Upper lobe of right lung (tissue), 1 donor: ENCODE measurements around the gene PLXNA4. TPM values are rescaled to one million over a fixed set of nuclear protein-coding genes. Genes with fewer than 3 reads are reported as not detected.

Source experiments
- ATAC-seq: fragments of 200-7000 bp; cut with Tn5 transposase; one replicate; pipeline ENCODE4 v1.9.1; 2020; ENCODE audit warnings: mild to moderate bottlenecking, moderate library complexity
- DNase-seq: peaks from one replicate; pipeline ENCODE4 v3.0.0-alpha.2; 2020
- H3K27ac ChIP-seq: fragments of 200-600 bp; one replicate; pipeline ENCODE4 v1.8.0; 2022
- H3K27me3 ChIP-seq: fragments of 200-600 bp; one replicate; pipeline ENCODE4 v1.8.0; 2022; ENCODE audit warnings: mild to moderate bottlenecking
- H3K36me3 ChIP-seq: fragments of 200-600 bp; one replicate; pipeline ENCODE4 v1.8.0; 2022
- H3K4me1 ChIP-seq: fragments of 200-600 bp; one replicate; pipeline ENCODE4 v1.8.0; 2022
- H3K4me3 ChIP-seq: fragments of 200-600 bp; one replicate; pipeline ENCODE4 v1.8.0; 2022; ENCODE audit warnings: mild to moderate bottlenecking
- H3K9me3 ChIP-seq: fragments of 200-600 bp; one replicate; pipeline ENCODE4 v1.8.0; 2022
- CTCF ChIP-seq: fragments of 200-600 bp; IDR thresholded peaks from one replicate; pipeline ENCODE4 v1.8.0; 2022; ENCODE audit warnings: antibody characterized with exemption
- intact Hi-C: fragments of 100-400 bp; cut with DNase I; formaldehyde crosslinking; loops from one replicate; pipeline ENCODE4 v1.11.0; 2022
- total RNA-seq: library from RNA; stranded (reverse); fragmentation: NEBNext Ultra II Directional; extraction: Animal tissue kit (Norgen Biotek cat#: 25700); gene quantifications from one replicate; pipeline ENCODE4 v1.2.1, GENCODE V29; 2021
- donor health status: DM: no; HTN: yes; CAD: no; lungs with severe emphysema.

PLXNA4 gene
- total RNA-seq, 1 donor from 2014 or later, result 7.2 TPM

GRCh38 chr7:132142006-132142405 is 434.3 kb downstream of the PLXNA4 start:
- Histone ChIP-seq H3K4me3 (no peak overlapping the region), H3K9me3 (no peaks in the 10 kb centered on the region), H3K4me1 (no peaks in the 10 kb centered on the region), H3K27ac (no peak overlapping the region), H3K36me3 (no peaks in the 10 kb centered on the region), H3K27me3 (no peaks in the 10 kb centered on the region)
- ATAC-seq (no peak), DNase-seq (no peak)
- intact Hi-C loops, result no loop called here
- no peak for TF ChIP-seq CTCF

GRCh38 chr7:132141109-132141508 is 435.2 kb downstream of the PLXNA4 start:
- H3K27ac ChIP-seq, result no peak overlapping the region
- DNase-seq (no peak), ATAC-seq (no peak)
- intact Hi-C loops, result no loop called here
- H3K4me1 ChIP-seq, result no peaks in the 10 kb centered on the region
- H3K9me3 ChIP-seq, result no peaks in the 10 kb centered on the region
- H3K36me3 ChIP-seq, result no peaks in the 10 kb centered on the region
- no peak overlapping the region for H3K4me3 ChIP-seq
- no peak for TF ChIP-seq CTCF
- no peaks in the 10 kb centered on the region for H3K27me3 ChIP-seq

- Histone ChIP-seq H3K4me1 (no peaks in the 10 kb centered on the region), H3K27ac (no peak overlapping the region), H3K9me3 (no peaks in the 10 kb centered on the region), H3K4me3 (no peak overlapping the region), H3K36me3 (no peaks in the 10 kb centered on the region), H3K27me3 (no peaks in the 10 kb centered on the region)
- intact Hi-C loops, result no loop called here
- no peak for ATAC-seq
- DNase-seq, result no peak
- TF ChIP-seq CTCF, result no peak
Observed at GRCh38 chr7:132140341-132140740, 435.9 kb downstream of the PLXNA4 start.

GRCh38 chr7:132138817-132139216 is 437.5 kb downstream of the PLXNA4 start:
- intact Hi-C loops, result no loop called here
- Histone ChIP-seq H3K4me1 (no peaks in the 10 kb centered on the region), H3K9me3 (no peaks in the 10 kb centered on the region), H3K27ac (no peak overlapping the region), H3K36me3 (no peaks in the 10 kb centered on the region), H3K27me3 (no peaks in the 10 kb centered on the region), H3K4me3 (no peak overlapping the region)
- DNase-seq (no peak), ATAC-seq (no peak)
- TF ChIP-seq CTCF, result no peak

- H3K36me3 ChIP-seq, result no peaks in the 10 kb centered on the region
- H3K9me3 ChIP-seq, result no peaks in the 10 kb centered on the region
- ATAC-seq, result no peak
- no peaks in the 10 kb centered on the region for H3K27me3 ChIP-seq
- intact Hi-C loops, result no loop called here
- TF ChIP-seq CTCF, result no peak
- H3K4me3 ChIP-seq, result no peak overlapping the region
- no peak overlapping the region for H3K27ac ChIP-seq
- H3K4me1 ChIP-seq, result no peaks in the 10 kb centered on the region
- DNase-seq, result no peak
Observed at GRCh38 chr7:132137681-132138080, 438.6 kb downstream of the PLXNA4 start.

GRCh38 chr7:132135746-132136385 is 440.4 kb downstream of the PLXNA4 start:
- intact Hi-C loops, result no loop called here
- DNase-seq (no peak), ATAC-seq (no peak)
- Histone ChIP-seq H3K36me3 (no peaks in the 10 kb centered on the region), H3K4me3 (no peak overlapping the region), H3K27ac (no peak overlapping the region), H3K9me3 (no peaks in the 10 kb centered on the region), H3K4me1 (no peaks in the 10 kb centered on the region), H3K27me3 (no peaks in the 10 kb centered on the region)
- no peak for TF ChIP-seq CTCF
